Hepatocyte (in vitro differentiated cells): ENCODE measurements around the gene RELCH.

Experiments
- EZH2phosphoT487 ChIP-seq: fragments of 200-600 bp; sonication (generic); IDR thresholded peaks from one replicate; pipeline ENCODE4 v1.6.1; 2018; ENCODE audit warnings: antibody characterized with exemption, mild to moderate bottlenecking, low read depth, moderate library complexity; ENCODE audit not compliant: unreplicated experiment, severe bottlenecking
- TF ChIP-seq, protein P1 (sequence below): fragments of 200-600 bp; sonication (generic); IDR thresholded peaks from 2 replicates; pipeline ENCODE4 v1.5.1; 2016; ENCODE audit warnings: antibody characterized with exemption, mild to moderate bottlenecking; ENCODE audit not compliant: poor library complexity

DNA sequence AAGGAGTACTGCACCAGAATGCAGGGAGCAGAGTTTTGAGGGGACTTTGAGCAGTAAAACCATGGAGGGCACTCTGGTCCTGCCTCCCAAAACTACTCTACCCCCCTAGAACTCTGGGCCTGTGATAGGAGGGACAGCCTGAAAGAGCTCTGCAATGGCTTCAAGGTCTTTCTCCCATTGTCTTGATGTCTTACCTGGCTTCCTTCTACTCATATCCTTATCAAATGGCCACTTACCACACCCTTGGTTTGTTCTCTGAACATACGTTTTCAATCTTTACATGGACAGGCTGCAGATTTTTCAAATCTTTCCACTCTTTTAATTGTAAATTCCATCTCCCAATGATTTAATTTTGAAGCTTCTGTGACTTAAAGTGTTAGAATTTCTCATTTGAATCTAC lies 27.7 kb downstream of the RELCH start:
- TF ChIP-seq, protein P1, sequence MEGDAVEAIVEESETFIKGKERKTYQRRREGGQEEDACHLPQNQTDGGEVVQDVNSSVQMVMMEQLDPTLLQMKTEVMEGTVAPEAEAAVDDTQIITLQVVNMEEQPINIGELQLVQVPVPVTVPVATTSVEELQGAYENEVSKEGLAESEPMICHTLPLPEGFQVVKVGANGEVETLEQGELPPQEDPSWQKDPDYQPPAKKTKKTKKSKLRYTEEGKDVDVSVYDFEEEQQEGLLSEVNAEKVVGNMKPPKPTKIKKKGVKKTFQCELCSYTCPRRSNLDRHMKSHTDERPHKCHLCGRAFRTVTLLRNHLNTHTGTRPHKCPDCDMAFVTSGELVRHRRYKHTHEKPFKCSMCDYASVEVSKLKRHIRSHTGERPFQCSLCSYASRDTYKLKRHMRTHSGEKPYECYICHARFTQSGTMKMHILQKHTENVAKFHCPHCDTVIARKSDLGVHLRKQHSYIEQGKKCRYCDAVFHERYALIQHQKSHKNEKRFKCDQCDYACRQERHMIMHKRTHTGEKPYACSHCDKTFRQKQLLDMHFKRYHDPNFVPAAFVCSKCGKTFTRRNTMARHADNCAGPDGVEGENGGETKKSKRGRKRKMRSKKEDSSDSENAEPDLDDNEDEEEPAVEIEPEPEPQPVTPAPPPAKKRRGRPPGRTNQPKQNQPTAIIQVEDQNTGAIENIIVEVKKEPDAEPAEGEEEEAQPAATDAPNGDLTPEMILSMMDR: no peak
- TF ChIP-seq EZH2phosphoT487: no peak
